Upper lobe of left lung (tissue), 6 donors: ENCODE measurements around the gene KRTAP5-3. TPM values are rescaled to one million over a fixed set of nuclear protein-coding genes. Genes with fewer than 3 reads are reported as not detected.

Source experiments
- ATAC-seq, 2 donors: fragments of 200-7000 bp; cut with Tn5 transposase; one replicate each; pipeline ENCODE4 v1.9.1; 2022; ENCODE audit warnings: mild to moderate bottlenecking in 2 of 2, moderate library complexity in 2 of 2; ENCODE audit not compliant: low FRiP score in 2 of 2
- DNase-seq, 2 donors: peaks; one replicate each; pipeline ENCODE4 v3.0.0-alpha.2; 2019 to 2020
- H3K27ac ChIP-seq, 4 donors: fragments of 200-600 bp; sonication (generic); one replicate each; pipeline ENCODE4 v1.5.1; 2016 to 2019
- H3K27me3 ChIP-seq, 4 donors: fragments of 200-600 bp; sonication (generic); one replicate each; pipeline ENCODE4 v1.5.1; 2017 to 2019
- H3K36me3 ChIP-seq, 4 donors: fragments of 200-600 bp; sonication (generic); one replicate each; pipeline ENCODE4 v1.5.1; 2016 to 2019
- H3K4me1 ChIP-seq, 4 donors: fragments of 200-600 bp; sonication (generic); one replicate each; pipeline ENCODE4 v1.5.1; 2018 to 2019
- H3K4me3 ChIP-seq, 4 donors: fragments of 200-600 bp; sonication (generic); one replicate each; pipeline ENCODE4 v1.5.1; 2017 to 2019; ENCODE audit warnings: mild to moderate bottlenecking in 2 of 4, moderate library complexity in 1 of 4
- H3K9me3 ChIP-seq, 4 donors: fragments of 200-600 bp; sonication (generic); one replicate each; pipeline ENCODE4 v1.5.1; 2018 to 2019
- EP300 ChIP-seq, 4 donors: sonication (generic); formaldehyde crosslinking; IDR thresholded peaks; one replicate each; pipeline ENCODE4 v1.5.1; 2017; ENCODE audit warnings: antibody characterized with exemption in 4 of 4, control low read depth in 2 of 4
- POLR2A ChIP-seq, 4 donors: fragments of 450-650 bp; IDR thresholded peaks; one replicate each; pipeline ENCODE4 v1.5.1; 2016 to 2017; ENCODE audit warnings: antibody characterized with exemption in 4 of 4, mild to moderate bottlenecking in 2 of 4
- POLR2AphosphoS5 ChIP-seq, 2 donors: sonication (generic); formaldehyde crosslinking; IDR thresholded peaks; one replicate each; pipeline ENCODE4 v1.5.1; 2017; ENCODE audit warnings: antibody characterized with exemption in 2 of 2
- WGBS, 2 donors: methylation state at CpG; one replicate each; pipeline ENCODE4 v1.1.5; 2017 to 2018; 5-methylcytosine and 5-hydroxymethylcytosine counted together
- total RNA-seq, 6 donors: library from RNA; depleted of rRNA in 4 of 6; stranded (reverse); fragments of >200 nt in 4 of 6; gene quantifications; one replicate each; pipeline versions ENCODE4 v1.1.0 to v1.2.1, GENCODE V29; 2016 to 2021
- TF ChIP-seq, protein P1 (sequence below), 6 experiments: fragments of 450-650 bp in 4 of 6; fragments of 200-600 bp in 2 of 6; sonication (generic) in 2 of 6; IDR thresholded peaks; one replicate each; pipeline ENCODE4 v1.5.1; 2016 to 2019; ENCODE audit warnings: antibody characterized with exemption in 6 of 6
- donor health status: DM: no; HTN: no; CAD: no; lungs with moderate emphysema.
- donor health status: DM: no; HTN: yes; CAD: no; lungs with severe emphysema.

Gene KRTAP5-3
- total RNA-seq, 6 donors from 2014 or later, result not detected

DNA sequence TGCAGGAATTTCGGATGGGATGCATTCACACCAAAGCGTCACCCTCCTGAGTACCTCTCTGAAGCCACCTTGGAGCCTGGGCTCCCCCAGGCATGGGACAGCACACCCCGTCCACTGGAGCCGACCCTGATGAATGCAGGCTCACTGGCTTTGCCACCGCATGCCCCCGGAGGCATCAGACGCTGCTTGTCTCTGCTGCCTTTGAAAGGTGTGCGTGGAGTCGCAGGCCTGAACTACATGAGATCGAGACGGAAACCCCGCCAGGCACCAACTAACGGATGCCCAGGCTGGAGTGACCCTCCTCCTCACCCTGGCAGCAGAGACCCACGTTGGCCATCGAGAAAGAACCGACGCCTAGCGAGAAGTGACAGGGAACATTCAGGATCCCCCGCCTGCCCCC, 43.8 kb upstream of the KRTAP5-3 start:
- H3K4me1 ChIP-seq, result peaks cover 0 to 10% (median 6%) of the 10 kb centered on the region in 4 donors
- H3K27ac ChIP-seq, result no peak overlapping the region
- 63 to 80% methylated on average over 6 to 19 of the region's 19 CpGs for WGBS, 2 donors
- H3K27me3 ChIP-seq, result no peaks in the 10 kb centered on the region
- TF ChIP-seq EP300 (IDR thresholded peaks at IDR 0.05) (no peak), POLR2A (IDR thresholded peaks at IDR 0.05) (no peak), POLR2AphosphoS5 (IDR thresholded peaks at IDR 0.05) (no peak)
- TF ChIP-seq, protein P1, sequence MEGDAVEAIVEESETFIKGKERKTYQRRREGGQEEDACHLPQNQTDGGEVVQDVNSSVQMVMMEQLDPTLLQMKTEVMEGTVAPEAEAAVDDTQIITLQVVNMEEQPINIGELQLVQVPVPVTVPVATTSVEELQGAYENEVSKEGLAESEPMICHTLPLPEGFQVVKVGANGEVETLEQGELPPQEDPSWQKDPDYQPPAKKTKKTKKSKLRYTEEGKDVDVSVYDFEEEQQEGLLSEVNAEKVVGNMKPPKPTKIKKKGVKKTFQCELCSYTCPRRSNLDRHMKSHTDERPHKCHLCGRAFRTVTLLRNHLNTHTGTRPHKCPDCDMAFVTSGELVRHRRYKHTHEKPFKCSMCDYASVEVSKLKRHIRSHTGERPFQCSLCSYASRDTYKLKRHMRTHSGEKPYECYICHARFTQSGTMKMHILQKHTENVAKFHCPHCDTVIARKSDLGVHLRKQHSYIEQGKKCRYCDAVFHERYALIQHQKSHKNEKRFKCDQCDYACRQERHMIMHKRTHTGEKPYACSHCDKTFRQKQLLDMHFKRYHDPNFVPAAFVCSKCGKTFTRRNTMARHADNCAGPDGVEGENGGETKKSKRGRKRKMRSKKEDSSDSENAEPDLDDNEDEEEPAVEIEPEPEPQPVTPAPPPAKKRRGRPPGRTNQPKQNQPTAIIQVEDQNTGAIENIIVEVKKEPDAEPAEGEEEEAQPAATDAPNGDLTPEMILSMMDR (IDR thresholded peaks at IDR 0.05), result no peak
- DNase-seq (no peak), ATAC-seq (no peak)
- H3K4me3 ChIP-seq, result no peak overlapping the region
- H3K9me3 ChIP-seq, result no peaks in the 10 kb centered on the region
- H3K36me3 ChIP-seq, result no peaks in the 10 kb centered on the region

DNA sequence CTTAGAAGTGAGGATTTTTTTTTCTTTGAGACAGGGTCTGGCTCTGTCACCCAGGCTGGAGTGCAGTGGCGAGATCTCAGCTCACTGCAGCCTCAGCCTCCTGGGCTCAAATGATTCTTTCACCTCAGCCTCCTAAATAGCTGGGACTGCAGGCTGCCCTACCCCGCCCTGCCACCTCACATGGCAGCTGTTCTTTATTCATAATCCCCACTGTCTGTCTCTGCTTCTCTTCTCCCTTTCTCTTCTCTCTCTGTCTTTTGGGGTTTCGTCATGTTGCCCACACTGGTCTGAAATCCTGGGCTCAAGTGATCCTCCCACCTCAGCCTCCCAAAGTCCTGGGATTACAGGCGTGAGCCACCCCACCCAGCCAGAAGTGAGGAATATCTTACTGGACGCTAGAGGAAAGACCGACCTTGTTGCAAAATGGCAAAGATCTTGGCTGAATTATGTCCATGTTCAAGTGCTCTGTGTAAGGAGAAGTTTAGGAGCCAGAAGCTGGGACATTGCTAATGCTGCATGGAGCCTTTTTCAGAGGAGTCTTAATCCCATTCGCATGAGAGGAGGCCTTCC, 43.2 kb upstream of the KRTAP5-3 start:
- H3K9me3 ChIP-seq, result no peaks in the 10 kb centered on the region
- TF ChIP-seq POLR2A (IDR thresholded peaks at IDR 0.05), result no peak
- TF ChIP-seq POLR2AphosphoS5 (IDR thresholded peaks at IDR 0.05), result no peak
- no peak for TF ChIP-seq EP300 (IDR thresholded peaks at IDR 0.05)
- TF ChIP-seq, protein P1 (IDR thresholded peaks at IDR 0.05), result no peak
- ATAC-seq (no peak), DNase-seq (no peak)
- no peaks in the 10 kb centered on the region for H3K27me3 ChIP-seq
- H3K36me3 ChIP-seq, result no peaks in the 10 kb centered on the region
- 87 to 89% methylated on average over 7 of the region's 7 CpGs for WGBS, 2 donors
- no peak overlapping the region for H3K27ac ChIP-seq
- no peak overlapping the region for H3K4me3 ChIP-seq
- H3K4me1 ChIP-seq, result peaks cover 0 to 10% (median 6%) of the 10 kb centered on the region in 4 donors

DNA sequence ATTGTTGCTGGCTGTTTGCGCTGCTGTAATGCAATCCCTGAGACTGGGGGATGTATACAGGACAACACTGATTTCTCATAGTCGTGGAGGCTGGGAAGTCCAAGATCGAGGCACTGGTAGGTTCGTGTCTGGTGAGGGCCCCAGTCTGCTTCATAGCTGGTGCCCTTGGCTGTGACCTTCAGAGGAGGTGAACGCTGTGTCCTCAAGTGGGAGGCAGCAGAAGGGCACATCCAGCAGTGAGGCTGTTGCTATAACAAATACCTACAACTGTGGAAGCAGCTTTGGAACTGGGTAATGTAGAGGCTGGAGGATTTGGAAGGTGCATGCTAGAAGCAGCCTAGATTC, 42.6 kb upstream of the KRTAP5-3 start:
- no peaks in the 10 kb centered on the region for H3K27me3 ChIP-seq
- ATAC-seq (no peak), DNase-seq (no peak)
- no peak overlapping the region for H3K4me3 ChIP-seq
- no peaks in the 10 kb centered on the region for H3K9me3 ChIP-seq
- peaks cover 0 to 10% (median 6%) of the 10 kb centered on the region in 4 donors for H3K4me1 ChIP-seq
- H3K27ac ChIP-seq, result no peak overlapping the region
- 72 to 86% methylated on average over 5 of the region's 5 CpGs for WGBS, 2 donors
- H3K36me3 ChIP-seq, result no peaks in the 10 kb centered on the region
- TF ChIP-seq POLR2A (IDR thresholded peaks at IDR 0.05) (no peak), EP300 (IDR thresholded peaks at IDR 0.05) (no peak), POLR2AphosphoS5 (IDR thresholded peaks at IDR 0.05) (no peak)
- TF ChIP-seq, protein P1 (IDR thresholded peaks at IDR 0.05), result no peak

DNA sequence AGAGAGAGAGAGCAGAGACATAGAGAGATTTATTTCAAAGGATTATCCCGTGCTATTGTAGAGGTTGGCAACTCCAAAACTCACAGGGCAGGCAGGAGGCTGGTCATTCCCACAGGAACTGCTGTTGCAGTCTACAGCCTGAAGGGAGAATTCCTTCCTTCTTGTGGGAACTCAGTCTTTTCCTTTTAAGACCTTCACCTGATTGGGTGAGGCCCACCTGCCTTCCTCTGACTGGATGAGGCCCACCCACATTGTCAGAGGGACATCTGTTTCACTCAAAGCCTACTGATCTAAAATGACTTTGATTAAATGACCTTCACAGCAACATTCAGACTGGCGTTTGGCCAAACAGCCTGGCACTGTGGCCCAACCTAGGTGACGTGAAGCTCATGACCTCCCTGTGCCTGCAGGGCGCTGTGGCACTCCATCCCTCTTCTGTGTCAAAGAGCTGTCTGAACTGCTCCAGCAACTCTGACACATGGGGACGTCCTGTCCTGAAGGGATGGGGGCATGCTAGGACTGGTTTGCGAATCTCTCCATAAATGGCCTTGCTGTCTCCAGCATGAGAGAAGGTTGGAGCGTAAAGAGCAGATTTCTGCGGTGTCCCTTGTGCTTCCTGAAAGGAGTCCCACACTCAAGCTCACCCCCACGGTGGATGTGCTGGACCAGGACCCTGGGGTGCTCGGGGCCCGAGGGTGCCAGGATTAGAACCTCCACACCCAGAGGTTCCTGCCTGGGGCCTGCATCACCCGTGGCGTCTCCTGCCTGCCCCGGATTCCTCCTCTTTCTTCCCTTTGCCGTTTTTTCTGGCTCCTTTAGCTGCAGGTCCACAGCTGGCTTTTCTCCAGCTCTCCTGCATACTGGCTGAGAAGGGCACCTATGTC, 42.0 kb upstream of the KRTAP5-3 start:
- H3K4me1 ChIP-seq, result peaks cover 0 to 10% (median 6%) of the 10 kb centered on the region in 4 donors
- H3K27me3 ChIP-seq, result no peaks in the 10 kb centered on the region
- no peak overlapping the region for H3K27ac ChIP-seq
- H3K4me3 ChIP-seq, result no peak overlapping the region
- ATAC-seq (no peak), DNase-seq (no peak)
- no peak for TF ChIP-seq POLR2AphosphoS5 (IDR thresholded peaks at IDR 0.05)
- TF ChIP-seq EP300 (IDR thresholded peaks at IDR 0.05), result no peak
- no peak for TF ChIP-seq POLR2A (IDR thresholded peaks at IDR 0.05)
- TF ChIP-seq, protein P1 (IDR thresholded peaks at IDR 0.05), result no peak
- H3K9me3 ChIP-seq, result no peaks in the 10 kb centered on the region
- H3K36me3 ChIP-seq, result no peaks in the 10 kb centered on the region
- WGBS, 2 donors, result 74 to 86% methylated on average over 14 to 15 of the region's 15 CpGs
